GM19395 (cell line): Measurements from ENCODE around the gene GAS7.

Experiments
- ATAC-seq: cut with Tn5 transposase; IDR thresholded peaks from one replicate; pipeline ENCODE4 v1.9.1; 2021; ENCODE audit warnings: mild to moderate bottlenecking, moderate library complexity; ENCODE audit not compliant: unreplicated experiment

The GAS7 gene

GRCh38 chr17:9959377-9959981, 238.9 kb downstream of the GAS7 start:
- ATAC-seq: no peak

DNA sequence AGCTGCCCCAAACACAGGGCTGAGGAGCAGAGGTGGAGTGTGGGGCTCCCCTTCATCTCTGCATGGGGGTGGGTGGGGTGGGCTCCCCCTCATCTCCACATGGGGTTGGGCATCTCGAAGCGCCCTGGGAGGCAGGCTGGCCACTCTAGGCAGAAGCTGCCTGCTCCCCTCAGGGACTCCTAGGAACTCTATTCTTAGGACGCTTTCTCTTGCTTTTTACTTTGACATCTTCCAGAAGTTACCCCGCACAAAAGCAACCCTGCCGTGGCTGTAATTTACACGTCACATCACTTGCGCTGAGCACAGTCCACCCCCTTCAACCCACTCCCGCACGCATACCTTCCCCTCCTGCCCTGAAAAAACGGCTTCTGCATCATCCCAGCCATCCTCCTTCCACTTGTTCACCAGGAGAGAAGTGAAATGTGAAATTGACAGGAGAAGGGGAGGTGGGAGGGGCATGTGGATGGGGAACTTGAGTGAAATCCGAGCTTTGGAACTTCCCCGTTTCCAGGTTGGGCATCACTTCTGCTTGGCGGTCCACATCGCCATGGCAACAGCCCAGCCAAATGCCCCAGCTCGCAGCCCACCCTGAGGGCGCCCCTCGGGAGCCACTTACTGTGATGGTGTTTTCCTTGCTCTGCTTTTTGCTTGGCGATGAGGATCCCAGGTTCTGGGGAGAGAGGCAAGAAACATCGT, 239.7 kb downstream of the GAS7 start:
- ATAC-seq: no peak

DNA sequence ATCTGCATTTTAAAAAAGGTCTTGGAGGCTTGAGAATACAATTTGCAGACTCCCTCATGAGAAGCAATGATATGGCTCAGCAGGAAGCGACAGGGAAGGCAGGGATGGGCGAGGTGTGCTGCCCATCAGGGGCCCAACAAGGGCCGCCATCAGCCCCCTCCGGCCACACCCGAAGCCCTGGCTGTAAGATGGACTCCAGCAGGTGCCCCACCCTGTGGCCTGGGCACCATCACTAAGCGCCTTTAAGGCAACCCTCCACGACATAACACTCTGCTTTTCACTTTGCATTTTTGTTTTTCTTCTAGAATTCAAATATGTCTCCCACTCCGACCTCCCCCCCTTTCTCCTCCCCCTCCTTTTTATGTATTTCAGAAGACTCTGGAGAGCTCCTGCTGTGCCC, 241.2 kb downstream of the GAS7 start:
- ATAC-seq: no peak

DNA sequence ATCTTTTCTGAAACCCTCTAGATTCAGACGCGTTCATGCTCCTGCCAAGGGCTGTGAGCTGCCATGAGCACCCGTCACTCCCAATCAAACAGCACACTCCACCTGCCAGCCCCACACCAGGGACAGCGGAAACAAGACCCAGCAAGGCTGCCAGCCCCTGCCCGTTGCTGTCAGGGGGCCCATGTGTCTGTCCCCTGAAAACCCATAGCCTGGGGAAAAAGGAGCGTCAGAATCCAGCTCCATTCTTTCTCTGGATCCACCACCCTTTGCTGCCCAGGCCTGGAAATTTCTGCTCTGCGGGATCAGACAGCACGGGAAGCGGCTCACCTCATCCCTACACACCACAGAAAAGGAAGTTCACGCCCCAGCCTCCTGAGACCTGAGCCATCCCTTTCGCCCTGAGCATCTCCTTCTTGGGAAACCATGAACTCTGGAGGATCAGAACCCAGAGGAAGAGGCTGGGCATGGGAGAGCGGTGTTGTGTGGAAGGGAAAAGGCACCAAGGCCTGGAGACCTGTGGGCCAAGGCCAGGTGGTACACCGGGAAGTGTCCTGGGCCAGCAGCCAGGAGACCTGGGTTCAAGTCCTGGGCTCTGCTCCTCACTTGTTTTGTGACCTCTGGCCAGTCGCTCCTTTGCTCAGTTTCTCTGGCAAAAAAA, 241.8 kb downstream of the GAS7 start:
- ATAC-seq: no peak

DNA sequence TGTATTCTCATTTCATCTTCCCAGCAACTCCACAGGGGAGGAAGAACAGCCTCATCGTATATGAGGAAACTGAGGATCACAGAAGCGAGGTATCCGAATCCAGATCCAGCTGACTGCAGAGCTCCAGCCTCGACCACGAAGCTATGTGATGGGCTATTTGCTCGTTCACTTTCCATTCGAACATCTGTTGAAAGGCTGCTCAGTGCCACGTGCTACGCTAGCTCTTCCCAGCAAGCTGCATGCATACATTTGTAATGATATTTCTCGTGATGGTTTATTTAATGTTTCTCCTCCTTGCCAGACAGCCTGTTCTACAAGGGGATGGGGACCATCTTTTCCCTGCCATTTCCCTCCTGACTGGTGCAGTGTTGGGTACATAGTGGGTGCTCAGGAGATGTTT, 244.9 kb downstream of the GAS7 start:
- ATAC-seq: no peak

DNA sequence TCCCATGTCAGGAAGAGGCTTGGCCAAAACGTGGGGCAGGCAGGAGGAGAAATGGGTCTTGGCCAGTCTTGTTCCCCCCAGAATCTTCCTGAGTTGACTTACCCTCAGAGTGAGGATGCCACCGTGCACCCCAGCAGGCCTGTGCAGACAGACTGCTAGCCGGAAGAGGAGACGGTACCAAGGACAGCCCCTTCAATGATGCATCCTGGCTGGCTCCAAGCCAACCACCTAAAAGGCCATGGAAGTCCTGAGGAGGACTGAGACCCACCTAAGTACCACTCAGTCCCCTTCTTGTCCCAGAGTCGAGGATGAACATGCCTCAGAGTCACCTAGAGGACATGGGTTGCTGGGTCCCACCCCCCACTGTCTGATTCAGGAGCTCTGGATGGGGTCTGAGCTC, 246.6 kb downstream of the GAS7 start:
- no peak for ATAC-seq

DNA sequence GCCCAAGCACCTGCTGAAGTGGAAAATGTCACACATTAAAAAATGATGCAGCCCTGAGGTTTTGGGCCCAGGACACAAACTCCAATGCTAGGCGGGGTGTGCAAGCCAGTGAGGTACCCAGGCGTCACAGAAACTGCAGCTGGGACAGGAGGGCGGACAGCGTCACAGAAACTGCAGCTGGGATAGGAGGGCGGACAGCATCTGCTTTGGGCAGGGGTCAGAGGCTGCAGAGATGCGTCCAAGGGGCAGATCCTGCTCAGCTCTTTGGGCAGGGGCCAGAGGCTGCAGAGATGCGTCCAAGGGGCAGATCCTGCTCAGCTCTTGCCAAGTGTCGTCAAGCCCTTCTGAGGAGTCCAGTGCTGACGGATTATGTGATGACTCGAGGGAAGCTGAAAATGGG, 249.5 kb downstream of the GAS7 start:
- no peak for ATAC-seq

GRCh38 chr17:9944704-9945103, 253.7 kb downstream of the GAS7 start:
- ATAC-seq: no peak

GRCh38 chr17:9943343-9943742, 255.1 kb downstream of the GAS7 start:
- ATAC-seq: no peak

DNA sequence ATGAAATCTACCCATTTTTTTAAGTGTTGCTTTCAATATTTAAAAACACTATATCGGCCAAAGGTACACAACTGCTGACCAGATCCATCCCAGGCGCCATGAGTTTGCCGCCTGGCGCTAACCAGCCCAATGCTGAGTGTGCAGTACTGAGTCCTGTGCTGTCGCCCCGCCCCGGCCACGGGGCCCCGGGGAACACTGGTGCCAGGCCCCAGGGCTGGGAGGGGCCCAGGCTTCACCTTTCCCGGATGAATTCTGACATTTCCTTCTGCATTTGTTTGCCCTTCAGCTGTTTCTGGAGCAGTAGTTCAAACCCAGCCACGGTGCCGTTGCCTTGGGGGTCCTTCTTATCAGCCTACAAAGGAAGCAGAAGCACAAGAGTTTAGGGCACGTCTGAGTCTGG, 255.5 kb downstream of the GAS7 start:
- no peak for ATAC-seq

DNA sequence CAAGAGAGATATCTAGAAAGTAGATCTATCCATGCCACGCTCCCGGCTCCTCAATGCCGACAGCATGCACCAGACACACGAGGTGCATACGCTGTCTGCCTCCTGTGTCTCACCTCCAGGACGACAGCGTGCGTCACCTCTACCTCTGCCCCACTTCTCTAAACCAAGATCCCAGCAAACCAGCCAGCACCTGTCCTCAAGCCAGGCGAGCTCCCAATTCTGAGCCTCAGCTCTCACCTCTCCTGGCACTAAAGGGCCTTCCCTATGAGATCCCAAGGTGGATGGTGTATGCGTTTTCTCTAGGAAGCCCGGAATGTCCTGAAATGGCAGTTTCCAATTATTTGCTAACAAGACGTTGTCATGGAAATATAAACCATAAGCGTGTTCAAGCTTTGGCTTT, 257.1 kb downstream of the GAS7 start:
- ATAC-seq: no peak

GRCh38 chr17:9940841-9941240, 257.6 kb downstream of the GAS7 start:
- ATAC-seq: no peak

DNA sequence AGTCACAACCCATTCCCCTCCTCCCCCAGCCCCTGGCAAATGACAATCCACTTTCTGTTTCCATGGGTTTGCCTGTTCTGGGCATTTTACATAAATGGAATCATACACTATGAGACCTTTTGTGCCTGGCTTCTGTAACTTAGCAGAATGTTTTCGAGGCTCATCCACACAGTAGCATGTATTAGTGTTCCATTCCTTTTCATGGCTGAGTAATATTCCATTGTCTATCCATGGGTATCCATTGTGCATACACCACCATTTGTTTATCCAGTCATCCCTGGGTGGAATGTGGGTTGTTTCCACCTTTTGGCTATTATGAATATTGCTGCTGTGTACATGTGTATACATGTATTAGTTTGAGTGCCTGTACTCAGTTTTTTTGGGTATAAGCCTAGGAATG, 259.6 kb downstream of the GAS7 start:
- no peak for ATAC-seq

DNA sequence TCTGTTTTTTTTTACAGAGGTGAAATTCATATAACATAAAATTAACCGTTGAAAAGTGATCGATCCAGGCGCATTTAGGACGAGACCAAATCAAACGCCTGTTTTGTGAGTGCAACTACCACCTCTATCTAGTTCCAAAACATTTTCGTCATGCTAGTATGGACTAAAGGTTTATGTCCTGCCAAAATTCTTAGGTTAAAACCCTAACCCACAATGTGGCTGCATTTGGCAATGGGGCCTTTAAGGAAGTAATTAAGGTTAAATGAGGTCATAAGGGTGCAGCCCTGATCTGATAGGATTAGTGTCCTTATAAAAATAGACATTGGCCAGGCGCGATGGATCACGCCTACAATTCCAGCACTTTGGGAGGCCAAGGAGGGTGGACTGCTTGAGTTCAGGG, 260.5 kb downstream of the GAS7 start:
- ATAC-seq: no peak

GRCh38 chr17:9937241-9937761, 261.1 kb downstream of the GAS7 start:
- no peak for ATAC-seq

GRCh38 chr17:9936095-9936494, 262.3 kb downstream of the GAS7 start:
- no peak for ATAC-seq

- no peak for ATAC-seq
Measured at GRCh38 chr17:9935408-9935807, 263.0 kb downstream of the GAS7 start.

DNA sequence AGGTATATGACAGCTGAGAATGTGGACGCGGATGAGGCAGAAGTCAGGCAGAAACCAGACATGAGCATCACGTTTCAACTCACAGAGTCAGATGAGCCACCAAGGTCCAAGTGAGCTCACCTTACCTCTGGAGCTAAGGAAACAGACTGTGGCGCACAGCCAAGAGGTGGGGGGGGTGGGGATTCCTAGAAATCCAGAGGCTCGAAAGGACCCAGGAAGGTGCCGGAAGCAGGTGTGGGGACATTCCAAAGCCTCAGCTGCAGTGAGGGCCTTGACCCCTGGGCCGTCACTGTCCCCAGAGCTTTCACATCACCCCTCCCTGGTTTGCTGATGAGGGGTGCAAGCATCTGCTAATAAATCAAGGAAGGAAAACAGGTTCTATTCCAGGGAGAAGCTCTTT, 264.1 kb downstream of the GAS7 start:
- ATAC-seq: no peak

- ATAC-seq: no peak
Measured at GRCh38 chr17:9932491-9932890, 265.9 kb downstream of the GAS7 start.

DNA sequence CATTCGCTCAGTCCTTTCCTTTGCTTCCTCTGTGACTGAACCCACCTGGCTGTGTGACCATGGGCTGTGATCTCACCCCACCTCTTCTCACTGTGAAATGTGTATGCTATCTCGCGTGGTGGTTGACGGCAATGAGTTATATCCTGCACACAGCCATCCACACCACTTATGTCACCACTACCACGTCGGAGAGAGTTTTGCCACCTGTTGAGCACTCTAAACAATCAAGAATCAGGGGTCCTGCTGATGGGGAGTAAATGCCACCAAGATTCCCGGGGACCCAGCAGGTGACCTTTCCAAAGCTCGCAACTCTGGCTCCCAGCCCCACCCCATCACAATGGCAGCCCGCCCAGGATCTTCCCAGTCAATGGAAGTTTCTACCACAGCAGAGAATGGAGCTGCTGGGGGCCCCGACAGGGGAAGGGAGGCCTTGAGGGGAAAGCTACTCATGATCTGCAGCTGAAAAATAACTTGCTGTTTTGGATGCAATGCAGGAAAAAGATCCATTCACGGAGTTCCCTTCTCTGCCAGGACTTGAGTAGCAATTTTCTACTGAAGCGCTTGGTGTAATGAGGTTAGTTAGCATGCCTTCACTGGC, 267.2 kb downstream of the GAS7 start:
- no peak for ATAC-seq

DNA sequence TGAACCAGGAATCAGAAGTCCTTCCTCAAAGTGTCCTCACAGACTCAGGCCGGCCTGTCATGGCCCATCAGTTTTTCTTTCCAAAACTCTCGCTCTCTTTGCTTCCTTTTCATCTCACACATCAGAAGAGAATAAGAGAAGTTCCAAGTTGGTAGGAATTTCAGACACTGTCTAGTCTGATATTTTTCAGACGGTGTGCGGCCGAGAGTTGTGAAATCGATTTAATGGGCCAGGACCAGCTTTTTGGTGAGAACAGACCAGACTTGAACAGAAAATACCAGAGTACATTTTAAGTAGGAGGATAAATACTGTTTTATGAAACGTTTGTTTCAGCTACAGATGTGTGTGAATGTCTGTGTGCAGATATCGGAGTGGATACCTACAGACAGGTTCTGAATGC, 268.5 kb downstream of the GAS7 start:
- ATAC-seq: no peak
